ENCODE data around the gene COL15A1. TPM values are rescaled to one million over a fixed set of nuclear protein-coding genes. Genes with fewer than 3 reads are reported as not detected.

COL15A1 gene
- total RNA-seq, 1 experiment from 2014 or later = not detected

DNA sequence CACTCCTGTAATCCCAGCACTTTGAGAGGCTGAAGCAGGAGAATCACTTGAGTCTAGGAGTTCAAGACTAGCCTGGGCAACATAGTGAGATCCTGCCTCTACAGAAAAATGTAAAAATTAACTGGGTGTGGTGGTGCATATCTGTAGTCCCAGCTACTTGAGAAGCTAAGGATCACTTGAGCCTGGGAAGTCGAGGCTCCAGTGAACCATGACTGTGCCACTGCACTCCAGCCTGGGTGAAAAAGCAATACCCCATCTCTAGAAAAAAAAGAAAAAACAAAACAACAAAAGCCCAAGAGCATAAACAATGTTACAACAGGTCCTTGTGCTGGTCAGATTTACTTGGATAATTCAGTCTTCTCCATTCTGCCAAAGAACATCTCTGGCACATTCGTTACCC lies 116.9 kb downstream of the COL15A1 start:
- Mint-ChIP-seq H3K4me1 (ENCODE audit: insufficient read depth, unreplicated experiment) (no peaks in the 10 kb centered on the region), H3K36me3 (ENCODE audit: insufficient read depth, unreplicated experiment) (no peaks in the 10 kb centered on the region), H3K27me3 (ENCODE audit: insufficient read depth, unreplicated experiment) (peaks cover 34% of the 10 kb centered on the region), H3K9me3 (ENCODE audit: unreplicated experiment) (peaks cover 2% of the 10 kb centered on the region), H3K4me3 (ENCODE audit: unreplicated experiment) (no peak overlapping the region), H3K27ac (ENCODE audit: low read depth, unreplicated experiment) (no peak overlapping the region)
- POLR2A ChIA-PET = no interaction called here
- no peak for DNase-seq (ENCODE audit: unreplicated experiment)
- BruUV-seq (replicated peaks) = no TSS peak
- intact Hi-C loops (cut with micrococcal nuclease) = no loop called here
- TF ChIP-seq, protein P1, sequence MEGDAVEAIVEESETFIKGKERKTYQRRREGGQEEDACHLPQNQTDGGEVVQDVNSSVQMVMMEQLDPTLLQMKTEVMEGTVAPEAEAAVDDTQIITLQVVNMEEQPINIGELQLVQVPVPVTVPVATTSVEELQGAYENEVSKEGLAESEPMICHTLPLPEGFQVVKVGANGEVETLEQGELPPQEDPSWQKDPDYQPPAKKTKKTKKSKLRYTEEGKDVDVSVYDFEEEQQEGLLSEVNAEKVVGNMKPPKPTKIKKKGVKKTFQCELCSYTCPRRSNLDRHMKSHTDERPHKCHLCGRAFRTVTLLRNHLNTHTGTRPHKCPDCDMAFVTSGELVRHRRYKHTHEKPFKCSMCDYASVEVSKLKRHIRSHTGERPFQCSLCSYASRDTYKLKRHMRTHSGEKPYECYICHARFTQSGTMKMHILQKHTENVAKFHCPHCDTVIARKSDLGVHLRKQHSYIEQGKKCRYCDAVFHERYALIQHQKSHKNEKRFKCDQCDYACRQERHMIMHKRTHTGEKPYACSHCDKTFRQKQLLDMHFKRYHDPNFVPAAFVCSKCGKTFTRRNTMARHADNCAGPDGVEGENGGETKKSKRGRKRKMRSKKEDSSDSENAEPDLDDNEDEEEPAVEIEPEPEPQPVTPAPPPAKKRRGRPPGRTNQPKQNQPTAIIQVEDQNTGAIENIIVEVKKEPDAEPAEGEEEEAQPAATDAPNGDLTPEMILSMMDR (IDR thresholded peaks at IDR 0.05; ENCODE audit: unreplicated experiment) = no peak
- CTCF ChIA-PET = interaction anchor here (0.7 kb wide), 1 partner anchor 43 kb away, joined by 5 read pairs; no protein-coding TSS in a partner anchor

DNA sequence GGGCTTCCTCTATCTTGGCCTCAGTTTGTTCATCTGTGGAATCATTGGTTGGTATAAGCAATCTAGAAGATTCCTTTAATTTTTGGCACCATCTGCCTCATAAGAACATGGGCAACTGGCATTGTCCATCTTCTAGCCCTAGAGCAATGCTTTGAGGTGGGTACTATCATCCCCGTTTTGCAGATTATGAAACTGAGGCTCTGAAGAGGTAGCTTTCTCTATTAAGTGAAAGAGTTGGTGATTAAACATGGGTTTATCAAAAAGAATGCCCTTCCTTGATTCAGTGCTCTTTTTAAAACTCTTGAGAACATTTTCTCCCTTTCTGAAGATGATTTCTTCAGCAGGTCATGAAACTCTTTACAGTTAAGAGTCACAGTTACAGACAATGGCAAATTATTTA lies 118.8 kb downstream of the COL15A1 start:
- no TSS peak for BruUV-seq (replicated peaks)
- Mint-ChIP-seq H3K4me3 (ENCODE audit: unreplicated experiment) (no peak overlapping the region), H3K27me3 (ENCODE audit: insufficient read depth, unreplicated experiment) (peaks cover 34% of the 10 kb centered on the region), H3K9me3 (ENCODE audit: unreplicated experiment) (no peaks in the 10 kb centered on the region), H3K36me3 (ENCODE audit: insufficient read depth, unreplicated experiment) (no peaks in the 10 kb centered on the region), H3K27ac (ENCODE audit: low read depth, unreplicated experiment) (no peak overlapping the region), H3K4me1 (ENCODE audit: insufficient read depth, unreplicated experiment) (no peaks in the 10 kb centered on the region)
- intact Hi-C loops (cut with micrococcal nuclease) = no loop called here
- TF ChIP-seq, protein P1 (IDR thresholded peaks at IDR 0.05; ENCODE audit: unreplicated experiment) = no peak
- ChIA-PET CTCF (interaction anchor here (0.7 kb wide), 1 partner anchor 66 kb away, joined by 3 read pairs; no protein-coding TSS in a partner anchor), POLR2A (interaction anchor here (1.0 kb wide), 1 partner anchor 44 kb away, joined by 3 read pairs; no protein-coding TSS in a partner anchor)
- no peak for DNase-seq (ENCODE audit: unreplicated experiment)

DNA sequence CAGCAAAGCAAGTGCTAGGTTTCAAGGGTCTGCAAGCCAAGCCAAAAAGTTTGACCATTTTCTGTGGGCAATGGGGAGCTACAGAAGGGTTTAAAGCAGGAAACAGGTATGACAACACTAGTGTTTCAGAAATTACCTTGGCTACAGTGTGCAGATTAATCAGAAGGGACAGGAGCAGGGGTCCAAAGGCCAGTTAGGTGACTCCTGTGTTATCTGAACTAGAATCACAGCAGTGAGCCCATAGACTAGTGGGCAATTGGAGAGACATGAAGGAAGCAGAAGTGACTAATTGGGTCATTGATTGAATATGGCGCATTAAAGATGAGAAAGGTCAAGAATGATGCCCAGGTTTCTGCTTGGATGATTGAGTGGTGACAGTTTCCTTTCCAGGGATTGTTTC lies 119.8 kb downstream of the COL15A1 start:
- ChIA-PET CTCF (no interaction called here), POLR2A (no interaction called here)
- Mint-ChIP-seq H3K27me3 (ENCODE audit: insufficient read depth, unreplicated experiment) (peaks cover 34% of the 10 kb centered on the region), H3K9me3 (ENCODE audit: unreplicated experiment) (no peaks in the 10 kb centered on the region), H3K4me3 (ENCODE audit: unreplicated experiment) (no peak overlapping the region), H3K36me3 (ENCODE audit: insufficient read depth, unreplicated experiment) (no peaks in the 10 kb centered on the region), H3K27ac (ENCODE audit: low read depth, unreplicated experiment) (no peak overlapping the region), H3K4me1 (ENCODE audit: insufficient read depth, unreplicated experiment) (no peaks in the 10 kb centered on the region)
- intact Hi-C loops (cut with micrococcal nuclease) = no loop called here
- DNase-seq (ENCODE audit: unreplicated experiment) = no peak
- BruUV-seq (replicated peaks) = no TSS peak
- TF ChIP-seq, protein P1 (IDR thresholded peaks at IDR 0.05; ENCODE audit: unreplicated experiment) = no peak

DNA sequence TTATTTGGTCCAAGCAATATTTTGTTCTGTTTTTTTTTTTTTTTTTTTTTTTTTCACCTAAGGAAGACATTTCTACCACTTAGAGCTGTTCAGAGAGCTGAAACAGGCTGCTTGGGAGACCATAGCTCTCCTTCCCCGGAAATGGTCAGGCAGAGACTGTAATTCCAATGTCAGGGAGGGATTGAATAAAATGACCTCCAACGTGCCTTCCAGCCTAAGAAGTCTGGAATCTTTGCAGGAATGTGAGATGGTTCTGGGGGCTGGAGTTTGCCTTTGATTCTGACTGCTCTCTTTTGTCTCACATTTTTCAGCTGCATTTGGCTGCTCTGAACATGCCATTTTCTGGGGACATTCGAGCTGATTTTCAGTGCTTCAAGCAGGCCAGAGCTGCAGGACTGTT lies 122.9 kb downstream of the COL15A1 start:
- Mint-ChIP-seq H3K4me1 (ENCODE audit: insufficient read depth, unreplicated experiment) (no peaks in the 10 kb centered on the region), H3K36me3 (ENCODE audit: insufficient read depth, unreplicated experiment) (no peaks in the 10 kb centered on the region), H3K9me3 (ENCODE audit: unreplicated experiment) (no peaks in the 10 kb centered on the region), H3K4me3 (ENCODE audit: unreplicated experiment) (no peak overlapping the region), H3K27me3 (ENCODE audit: insufficient read depth, unreplicated experiment) (peaks cover 34% of the 10 kb centered on the region), H3K27ac (ENCODE audit: low read depth, unreplicated experiment) (no peak overlapping the region)
- TF ChIP-seq, protein P1 (IDR thresholded peaks at IDR 0.05; ENCODE audit: unreplicated experiment) = no peak
- intact Hi-C loops (cut with micrococcal nuclease) = no loop called here
- no TSS peak for BruUV-seq (replicated peaks)
- no peak for DNase-seq (ENCODE audit: unreplicated experiment)
- ChIA-PET CTCF (interaction anchor here (0.6 kb wide), 1 partner anchor 94 kb away, joined by 3 read pairs; no protein-coding TSS in a partner anchor), POLR2A (interaction anchor here (0.6 kb wide), 1 partner anchor 37 kb away, joined by 3 read pairs; no protein-coding TSS in a partner anchor)

All from MCF 10A (cell line).